GM18508 (cell line): ENCODE measurements around the gene HCRTR2.
"Not testable (repeated sequence)": the region's sequence is repeated elsewhere in the genome, so short reads cannot be mapped to it uniquely, and the experiment has no call there.

Source experiments
- ATAC-seq: cut with Tn5 transposase; IDR thresholded peaks from one replicate; pipeline ENCODE4 v1.9.1; 2021; ENCODE audit warnings: moderate number of reproducible peaks; ENCODE audit not compliant: insufficient read depth, unreplicated experiment

HCRTR2 gene

DNA sequence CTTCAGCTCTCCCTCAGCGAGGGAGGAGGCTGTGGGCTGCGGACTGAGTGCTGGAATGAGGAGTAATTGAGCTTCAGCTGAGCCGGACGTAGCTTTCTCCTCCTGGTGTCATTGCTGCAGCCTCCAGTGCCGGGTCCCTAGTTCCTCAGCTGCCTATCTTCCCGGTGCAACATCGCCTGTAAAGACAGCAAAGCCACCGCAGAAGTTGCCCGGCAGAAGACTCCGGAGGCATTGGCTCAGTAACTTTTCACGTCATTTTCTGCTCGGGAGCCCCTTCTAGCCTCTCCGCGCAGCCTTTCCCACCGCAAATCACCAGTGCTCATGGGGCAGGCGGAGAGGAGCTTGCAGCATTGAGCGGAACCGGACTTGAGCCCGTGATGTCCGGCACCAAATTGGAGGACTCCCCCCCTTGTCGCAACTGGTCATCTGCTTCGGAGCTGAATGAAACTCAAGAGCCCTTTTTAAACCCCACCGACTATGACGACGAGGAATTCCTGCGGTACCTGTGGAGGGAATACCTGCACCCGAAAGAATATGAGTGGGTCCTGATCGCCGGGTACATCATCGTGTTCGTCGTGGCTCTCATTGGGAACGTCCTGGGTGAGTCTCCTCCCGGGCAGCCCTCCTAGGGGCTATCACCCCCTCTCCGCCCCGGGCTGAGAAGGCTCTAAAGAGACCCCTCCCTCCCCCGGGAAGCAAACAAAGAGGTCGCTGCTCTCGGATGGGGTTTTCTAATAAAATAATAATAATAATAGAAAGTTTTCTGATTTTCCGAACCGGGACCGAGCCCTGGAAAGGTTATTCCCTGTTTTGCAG is at the start of gene HCRTR2:
TSS of gene HCRTR2 (plus strand) at position 305 of the 816 bp plus-strand sequence. CDS start at position 378, 73 bp downstream.
- ATAC-seq = no peak

DNA sequence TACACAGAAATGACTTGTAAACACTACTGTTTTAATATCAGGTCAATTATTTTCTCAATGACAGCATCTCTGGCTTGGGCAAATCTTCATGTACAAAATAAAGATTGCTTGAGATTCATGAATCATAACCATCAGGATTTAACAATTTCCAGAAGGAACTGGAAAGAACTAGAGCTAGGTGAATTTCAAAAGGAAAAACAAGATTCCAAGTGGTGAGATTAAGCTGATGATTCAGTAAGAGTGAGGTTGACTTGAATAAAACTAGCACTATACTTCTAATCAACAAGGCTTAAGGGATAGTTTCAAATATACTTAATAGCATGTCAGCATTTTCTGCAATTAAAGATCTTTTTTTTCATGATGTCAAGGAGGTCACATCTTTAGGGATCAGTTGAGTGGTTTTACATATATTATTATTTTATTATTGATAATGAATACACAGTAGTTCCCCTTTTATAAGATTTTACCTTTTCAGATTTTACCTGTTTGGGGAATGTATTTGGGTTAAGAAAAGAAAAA is 43.5 kb upstream of the HCRTR2 start:
- no peak for ATAC-seq

DNA sequence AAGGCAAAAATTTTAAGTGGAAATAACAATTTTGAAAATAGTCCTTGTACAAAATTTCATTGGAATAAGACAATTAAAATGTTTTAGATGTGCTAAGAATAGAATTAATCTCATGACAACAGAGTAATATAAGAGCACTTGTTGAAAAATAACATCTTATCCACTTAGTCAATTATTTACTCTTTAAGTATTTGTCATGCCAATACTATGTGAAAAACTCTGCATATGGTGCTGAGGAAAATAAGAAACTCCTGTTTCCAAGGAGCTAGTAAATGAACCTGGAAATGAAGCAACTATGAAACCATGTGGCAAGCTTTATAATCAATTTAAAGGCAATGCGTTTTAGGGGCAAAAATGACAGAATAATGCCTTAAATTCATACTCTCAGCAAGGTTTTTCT is 42.7 kb upstream of the HCRTR2 start:
- no peak for ATAC-seq

DNA sequence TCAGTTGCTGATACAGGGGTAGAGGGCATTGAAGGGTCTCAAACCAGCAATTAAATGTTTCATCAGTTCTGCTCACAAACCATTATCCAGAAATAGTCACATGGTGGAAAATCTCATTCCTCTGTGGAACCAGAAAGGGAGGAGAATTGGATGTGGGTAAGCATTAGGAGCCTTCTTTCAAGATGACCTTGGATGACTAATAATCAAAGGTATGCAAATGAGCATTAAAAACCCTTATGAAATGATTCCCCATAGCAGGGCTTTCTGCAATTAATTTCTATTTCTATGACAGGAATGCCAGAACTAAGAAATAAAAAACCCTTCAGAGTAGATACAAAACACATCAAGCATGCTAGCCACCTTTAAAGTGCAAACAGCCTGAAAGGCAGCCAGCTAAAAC is 37.4 kb upstream of the HCRTR2 start:
- no peak for ATAC-seq

DNA sequence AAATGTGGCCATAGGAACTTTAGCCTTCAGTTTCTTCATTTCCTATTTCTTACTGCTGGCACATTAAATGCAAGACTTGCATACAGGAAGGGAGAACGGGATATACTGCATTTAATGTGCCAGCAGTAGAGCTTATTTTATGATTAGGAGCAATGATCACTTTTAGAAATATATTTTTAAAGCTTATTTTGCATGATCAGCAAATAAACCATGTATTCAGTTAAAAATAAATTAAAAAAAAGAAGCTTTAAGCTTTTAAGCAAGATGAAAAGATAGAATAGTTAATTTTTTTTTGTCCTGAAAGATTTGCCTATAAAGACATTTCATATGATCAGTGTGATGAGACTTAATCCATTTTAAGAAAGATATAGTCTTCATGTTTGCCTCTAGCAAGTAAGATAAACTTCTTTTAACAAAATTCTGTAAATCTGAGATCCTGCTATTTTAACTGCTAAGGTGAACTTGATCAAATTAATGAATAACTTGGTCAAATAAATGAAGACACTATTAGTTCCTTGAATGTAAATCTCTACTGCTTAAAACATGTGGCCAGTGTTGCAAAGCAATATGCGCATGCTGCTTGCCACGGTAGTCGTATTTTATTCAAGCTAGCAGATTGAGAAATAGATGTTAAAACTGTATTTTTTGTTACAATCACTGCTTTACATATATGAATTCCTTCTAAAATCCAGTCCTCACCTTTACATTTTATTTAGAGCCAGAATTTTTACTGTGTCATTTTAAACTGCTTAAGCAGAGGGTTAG is 36.2 kb upstream of the HCRTR2 start:
- ATAC-seq = no peak

DNA sequence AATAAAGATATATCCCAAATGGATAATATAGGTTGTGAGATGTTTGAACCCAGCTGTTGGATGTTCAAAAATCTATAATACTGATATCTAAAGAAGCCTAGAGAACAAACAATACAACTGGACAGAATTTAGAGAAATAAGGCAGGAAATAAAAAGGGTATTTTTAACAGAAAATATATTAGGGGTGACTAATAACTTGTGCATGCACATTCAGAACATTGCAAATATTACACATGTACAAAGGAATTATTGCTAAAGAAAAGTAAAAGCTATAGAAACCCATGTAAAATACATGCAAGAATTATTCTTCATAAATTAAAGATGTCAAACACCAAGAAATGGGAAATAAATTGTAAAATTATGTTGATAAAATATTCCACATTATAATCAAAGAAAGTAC is 32.7 kb upstream of the HCRTR2 start:
- ATAC-seq = no peak

DNA sequence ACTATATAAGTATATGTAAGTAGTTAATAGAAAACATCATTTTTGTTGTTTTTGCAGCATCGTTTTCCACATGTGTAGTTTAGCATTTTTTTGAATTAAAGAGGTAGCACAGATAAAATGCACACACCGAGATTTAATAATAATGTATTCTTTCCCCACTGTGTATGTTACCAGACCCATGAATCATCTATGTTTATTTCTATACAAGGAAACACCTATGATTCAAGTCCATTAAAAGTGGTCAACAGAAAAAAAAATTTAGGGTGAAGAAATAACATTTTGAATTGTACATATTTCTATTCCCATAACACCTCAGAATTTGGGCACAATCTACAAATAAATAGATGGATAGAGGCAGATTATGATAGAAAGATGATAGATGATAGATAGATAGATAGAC is 31.7 kb upstream of the HCRTR2 start:
- ATAC-seq = no peak

DNA sequence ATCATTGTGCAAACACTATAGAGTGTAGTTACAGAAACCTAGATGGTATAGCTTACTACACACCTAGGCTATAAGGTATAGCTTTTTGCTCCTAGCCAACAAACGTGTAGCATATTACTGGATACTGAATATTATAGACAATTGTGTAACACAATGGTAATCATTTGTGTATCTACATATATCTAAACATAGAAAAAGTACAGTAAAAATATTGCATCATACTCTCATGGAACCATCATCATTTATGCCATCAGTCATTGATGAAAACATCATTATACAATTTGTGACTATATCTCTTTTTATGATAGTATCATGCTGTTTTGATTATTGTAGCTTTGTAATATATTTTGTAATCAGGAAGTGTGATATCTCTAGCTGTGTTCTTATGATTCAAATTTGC is 21.0 kb upstream of the HCRTR2 start:
- no peak for ATAC-seq

DNA sequence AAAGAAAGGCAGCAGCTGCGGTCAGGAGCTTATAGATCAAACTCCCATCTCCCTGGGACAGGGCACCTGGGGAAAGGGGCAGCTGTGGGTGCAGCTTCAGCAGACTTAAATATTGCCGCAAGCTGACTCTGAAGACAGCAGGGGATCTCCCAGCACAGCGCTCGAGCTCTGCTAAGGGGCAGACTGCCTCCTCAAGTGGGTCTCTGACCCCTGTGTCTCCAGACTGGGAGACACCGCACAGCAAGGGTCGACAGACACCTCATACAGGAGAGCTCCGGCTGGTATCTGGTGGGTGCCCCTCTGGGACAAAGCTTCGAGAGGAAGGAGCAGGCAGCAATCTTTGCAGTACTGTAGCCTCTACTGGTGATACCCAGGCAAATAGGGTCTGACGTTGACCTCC is 15.5 kb upstream of the HCRTR2 start:
- not testable (repeated sequence) for ATAC-seq

DNA sequence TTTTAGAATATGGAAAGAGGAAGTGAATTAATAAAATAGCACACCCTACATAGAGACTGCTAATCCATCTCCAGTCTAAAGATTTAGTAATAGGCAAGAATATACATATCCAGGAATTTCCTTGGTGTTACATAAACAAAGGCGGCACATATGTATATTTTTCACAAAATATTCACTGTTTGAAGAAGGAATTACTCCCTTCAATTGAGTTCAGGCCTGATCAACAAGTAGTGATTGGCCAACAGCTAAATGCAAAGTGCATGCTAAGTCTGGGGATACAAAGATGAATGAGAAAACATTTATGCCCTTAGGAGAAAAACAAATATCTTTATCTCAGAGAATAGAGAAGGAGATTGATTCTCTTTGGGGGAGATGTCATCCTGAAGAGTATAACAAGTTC is 6.5 kb upstream of the HCRTR2 start:
- no peak for ATAC-seq

DNA sequence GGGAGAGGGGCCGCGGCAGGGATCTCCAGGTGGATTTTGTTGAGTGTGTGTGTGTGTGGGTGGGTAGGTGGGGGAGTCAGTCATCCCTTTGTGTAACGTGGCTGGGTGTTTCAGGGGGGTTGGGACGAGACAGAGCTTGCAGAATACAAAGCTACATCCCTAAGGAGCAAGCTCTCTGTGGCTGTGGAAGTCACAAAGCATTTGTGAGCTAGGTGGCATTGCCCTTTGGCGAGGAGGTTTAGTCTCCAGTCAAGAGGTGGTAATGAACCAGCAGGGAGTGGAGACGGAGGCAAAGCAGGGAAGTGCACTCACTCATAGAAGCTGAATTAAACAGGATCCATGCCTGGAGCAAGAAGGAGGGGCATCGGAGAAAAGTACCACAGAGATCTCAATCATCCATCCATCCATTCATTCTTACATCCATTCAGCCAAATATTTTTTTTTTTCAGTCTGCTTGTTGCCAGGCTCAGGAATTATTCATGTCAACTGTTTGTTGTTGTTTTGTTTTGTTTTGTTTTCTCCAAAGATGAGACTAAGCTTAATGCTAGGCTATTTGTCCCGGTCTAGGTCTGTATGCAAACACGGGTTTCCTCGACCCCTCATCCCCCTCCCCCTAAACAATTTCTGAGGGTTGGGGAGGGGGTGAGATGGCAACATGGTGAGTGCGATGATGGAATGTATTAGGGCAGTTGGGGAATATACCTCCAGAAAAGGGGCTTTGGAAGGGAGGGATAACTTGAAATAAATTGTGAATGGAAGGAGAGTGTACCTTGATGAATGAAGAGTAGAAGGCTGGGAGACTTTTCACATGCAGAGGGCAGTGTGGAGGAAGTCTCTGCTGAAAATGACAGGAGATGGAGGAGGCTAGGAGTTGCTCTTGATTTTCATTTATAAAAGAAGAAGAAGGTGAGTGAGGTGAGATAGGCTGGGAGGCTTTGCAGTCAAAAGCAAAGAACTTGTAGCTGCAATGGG is 1.0 kb downstream of the HCRTR2 start:
- no peak for ATAC-seq

DNA sequence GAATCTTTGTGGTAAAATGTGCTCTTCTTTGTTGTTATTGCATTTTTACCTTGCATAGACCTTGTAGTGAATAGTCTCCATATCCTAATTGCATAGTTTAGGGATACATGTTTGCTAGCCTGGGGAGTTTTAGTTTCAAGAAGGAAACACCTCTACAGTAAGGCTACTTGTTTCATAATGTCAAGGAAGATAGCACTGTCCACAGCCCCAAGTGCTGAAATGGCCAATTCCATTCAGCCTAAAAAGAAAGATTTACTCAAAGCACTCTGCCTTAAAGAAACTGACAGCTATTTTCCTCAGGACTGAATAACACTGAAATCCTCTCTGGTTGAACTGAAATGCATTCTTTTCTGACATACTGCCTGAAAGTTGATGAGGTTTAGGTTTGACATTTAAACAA is 2.6 kb downstream of the HCRTR2 start:
- no peak for ATAC-seq

DNA sequence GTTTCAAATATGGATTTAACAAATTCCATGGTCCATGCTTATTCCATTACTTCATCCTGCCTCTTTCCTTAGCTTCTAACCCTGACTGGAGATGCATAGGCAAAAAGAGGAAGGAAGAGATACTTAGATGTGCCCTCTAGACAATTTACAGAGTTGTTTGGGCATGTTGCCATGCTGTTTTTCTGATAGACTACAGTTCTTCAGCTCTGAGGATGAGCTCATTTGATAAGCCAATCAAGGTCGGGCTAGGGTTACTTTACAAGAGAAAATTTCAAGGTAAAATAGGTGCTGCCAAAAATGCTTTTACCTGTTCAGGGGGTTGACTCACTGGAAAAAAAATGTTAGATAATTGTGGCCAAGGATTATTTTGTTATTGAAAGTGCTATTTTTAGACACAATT is 5.9 kb downstream of the HCRTR2 start:
- ATAC-seq = no peak

DNA sequence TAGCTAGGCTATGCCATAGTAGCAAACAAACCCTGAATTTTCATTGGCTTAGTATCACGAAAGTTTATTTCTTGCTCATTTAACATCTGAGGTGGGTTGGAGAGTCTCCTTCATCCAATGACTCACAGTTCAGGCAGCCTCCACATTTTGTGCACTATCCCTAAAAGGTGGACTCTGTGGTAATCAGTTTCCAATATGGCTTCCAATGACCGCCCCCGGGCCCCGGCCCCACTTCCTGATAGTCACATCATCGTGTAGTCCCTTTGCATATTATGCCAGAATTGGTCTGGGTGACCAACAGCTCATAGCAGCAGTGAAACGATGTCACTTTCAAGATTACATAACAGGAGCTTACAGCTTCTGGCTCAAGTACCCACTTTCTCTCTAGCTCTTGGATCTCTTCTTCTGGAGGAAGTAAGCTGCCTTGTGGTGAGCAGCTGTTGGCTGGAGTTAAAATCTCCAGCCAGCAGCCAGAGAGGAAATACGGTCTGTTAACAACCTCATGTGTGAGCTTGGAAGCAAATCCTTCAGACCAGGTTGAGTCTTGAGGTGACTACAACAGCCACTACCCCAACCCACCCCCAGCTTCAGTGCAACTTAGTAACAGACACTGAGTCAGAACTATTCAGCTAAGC is 7.8 kb downstream of the HCRTR2 start:
- no peak for ATAC-seq

DNA sequence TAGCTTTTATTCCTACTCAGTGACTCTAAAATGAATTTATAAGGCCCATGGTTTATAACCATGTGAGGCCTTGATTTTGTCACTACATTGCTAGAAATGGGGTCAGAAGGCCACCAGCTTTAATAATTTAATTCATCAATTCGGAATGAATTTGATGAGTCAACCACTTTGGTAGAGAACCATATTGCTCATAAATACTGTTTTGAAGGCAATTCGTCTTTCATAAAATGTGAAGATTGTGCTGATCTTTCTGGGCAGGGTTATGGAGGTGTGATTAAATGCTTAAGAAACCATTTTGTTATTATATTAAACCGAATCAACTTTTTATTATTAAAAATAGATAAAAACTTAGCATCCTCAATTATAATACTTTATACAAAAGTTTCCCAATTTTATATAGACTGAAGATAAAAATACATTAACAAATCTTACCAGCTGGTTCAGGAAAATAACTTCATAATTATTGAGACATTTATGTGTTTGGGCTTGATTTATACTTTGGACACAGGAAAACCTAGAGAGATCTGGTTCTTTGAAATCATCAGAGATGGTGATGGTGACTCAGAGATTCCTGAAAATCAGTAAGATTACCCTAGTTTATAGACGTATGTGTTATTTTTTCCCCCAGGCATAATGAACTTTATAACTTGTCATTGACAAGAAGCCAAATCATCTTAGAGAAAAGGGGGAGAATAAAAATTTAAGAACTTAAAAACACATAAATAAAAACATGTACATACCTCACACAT is 10.6 kb downstream of the HCRTR2 start:
- no peak for ATAC-seq

DNA sequence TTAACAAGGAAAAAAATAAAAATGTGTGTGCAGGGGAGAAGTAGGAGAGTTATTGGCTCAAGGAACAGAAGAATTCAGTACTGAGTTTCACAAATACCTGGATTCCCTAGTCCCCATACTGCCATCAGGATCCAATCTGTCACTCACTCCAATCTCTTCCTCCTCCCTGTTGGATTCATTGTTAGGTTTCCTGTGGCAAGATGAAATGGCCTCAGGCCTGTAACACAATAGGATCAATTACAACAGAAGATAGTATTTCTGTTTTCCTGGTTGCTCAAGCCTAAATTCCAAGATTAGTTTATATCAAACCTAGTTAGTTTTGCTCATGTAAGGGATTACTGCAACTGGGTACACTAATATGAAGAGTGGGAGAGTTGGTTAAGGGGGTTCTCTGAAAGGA is 24.4 kb downstream of the HCRTR2 start:
- ATAC-seq = no peak

DNA sequence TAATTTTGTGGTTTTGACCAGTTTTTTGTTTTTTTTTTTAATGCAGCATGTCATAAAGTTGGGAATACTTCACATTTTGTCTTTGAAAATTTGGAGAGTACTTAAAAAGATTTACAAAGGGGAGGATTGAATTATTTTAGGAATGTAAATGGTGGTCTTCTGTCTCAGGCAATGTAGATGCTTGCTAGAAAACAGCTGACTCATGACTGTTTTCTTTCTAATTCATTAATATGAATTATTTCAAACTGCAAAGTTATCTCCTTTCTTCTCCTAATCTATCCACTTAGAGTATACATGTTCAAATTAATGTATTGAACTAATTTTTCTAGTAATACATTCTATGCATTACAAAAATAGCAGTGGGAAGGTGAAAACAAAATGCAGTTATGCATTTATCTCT is 24.9 kb downstream of the HCRTR2 start:
- no peak for ATAC-seq

DNA sequence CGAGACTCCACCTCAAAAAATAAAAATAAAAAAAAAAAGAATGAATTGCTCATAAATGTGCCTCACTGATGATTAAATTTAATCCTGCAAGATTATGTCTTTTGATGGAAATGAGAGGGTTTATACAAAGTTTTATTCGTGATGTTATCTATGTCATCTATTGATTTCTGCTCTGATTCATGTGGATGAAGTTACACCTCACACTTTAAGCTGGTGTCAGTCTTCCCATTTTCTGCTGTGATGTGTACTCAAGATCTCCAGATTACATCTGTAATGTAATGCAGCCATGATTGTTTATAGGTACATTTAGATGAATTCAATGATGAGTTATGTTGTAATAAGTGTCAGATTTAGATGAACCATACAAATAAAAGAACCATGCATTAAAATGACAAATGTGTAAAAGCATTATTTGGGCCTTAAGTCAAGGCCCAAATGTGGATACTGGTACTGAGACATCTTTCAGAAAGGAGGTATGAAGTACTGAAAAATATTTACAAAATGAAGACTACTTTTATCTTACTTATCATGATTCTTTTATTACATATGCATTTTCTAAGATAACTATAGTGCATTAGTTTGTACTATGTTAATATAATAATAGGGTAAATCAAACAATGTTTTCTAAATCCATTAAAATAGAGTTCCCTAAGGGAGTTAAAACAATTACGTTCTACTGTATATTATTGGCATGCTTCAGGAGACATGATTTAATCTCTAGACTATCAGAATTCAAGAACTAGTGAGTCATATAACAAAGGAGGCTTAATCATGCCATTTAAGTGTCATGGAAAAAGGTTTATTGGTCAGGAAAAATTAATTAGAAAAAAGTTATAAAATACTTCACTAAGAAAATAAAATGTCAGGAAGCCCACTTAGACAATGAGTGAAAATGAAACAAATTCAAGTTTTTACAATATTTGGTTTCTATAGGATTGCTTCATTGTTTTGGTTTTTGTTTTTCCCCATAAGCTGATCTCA is 34.5 kb downstream of the HCRTR2 start:
- no peak for ATAC-seq
